ENCODE measurements around the gene IL1RAPL2. TPM values are rescaled to one million over a fixed set of nuclear protein-coding genes. Genes with fewer than 3 reads are reported as not detected.

IL1RAPL2 gene
- total and polyA plus RNA-seq, 2 of the 8 experiments (the other 6 are each of a cell fraction or from before 2014, with no cell fraction given) = 0.20 to 1.3 TPM

GRCh38 chrX:105314458-105314857 lies 748.5 kb downstream of the IL1RAPL2 start (continued):
- no peak for TF ChIP-seq EP300 (IDR thresholded peaks at IDR 0.05; ENCODE audit: borderline replicate concordance in 1 of 2, low read depth in 2 of 2, low read length in 2 of 2)
- TF ChIP-seq CHD1 (IDR thresholded peaks at IDR 0.05; ENCODE audit: low read depth, low read length) = no peak
- TF ChIP-seq TAF1 (IDR thresholded peaks at IDR 0.05; ENCODE audit: low read depth, low read length) = no peak
- TF ChIP-seq ZNF274 (IDR thresholded peaks at IDR 0.05; ENCODE audit: borderline replicate concordance, extremely low read depth, low read length) = no peak
- no peak for TF ChIP-seq POLR2A (IDR thresholded peaks at IDR 0.05; ENCODE audit: control extremely low read depth in 1 of 2, low read depth in 2 of 2, low read length in 2 of 2)
- no peak for TF ChIP-seq SP2 (IDR thresholded peaks at IDR 0.05; ENCODE audit: low read length)
- TF ChIP-seq SIX5 (IDR thresholded peaks at IDR 0.05; ENCODE audit: low read depth, low read length) = no peak
- no peak for TF ChIP-seq MAFK (IDR thresholded peaks at IDR 0.05; ENCODE audit: low read depth, low read length)
- TF ChIP-seq KDM4A (IDR thresholded peaks at IDR 0.05; ENCODE audit: low read depth, low read length, severe bottlenecking) = no peak

All from H1 (cell line).